ENCODE results near the gene CDK16. TPM values are rescaled to one million over a fixed set of nuclear protein-coding genes. Genes with fewer than 3 reads are reported as not detected.

CDK16 gene
- total RNA-seq, 2 experiments from 2014 or later, result 68.5 to 86.1 TPM

- Histone ChIP-seq H3K27ac (ENCODE audit: low read depth, low read length, poor library complexity, severe bottlenecking) (no peak overlapping the region), H3K36me3 (ENCODE audit: insufficient read depth, low read length) (peaks cover 62% of the 10 kb centered on the region), H3K4me2 (ENCODE audit: low read length) (no peak overlapping the region), H4K20me1 (ENCODE audit: insufficient read depth, low read length) (no peaks in the 10 kb centered on the region), H3K9me2 (ENCODE audit: insufficient read depth, low read length) (no peaks in the 10 kb centered on the region), H3K4me1 (ENCODE audit: insufficient read depth, low read length, poor library complexity, severe bottlenecking) (peaks cover 9% of the 10 kb centered on the region), H3K4me3 (ENCODE audit: low read depth, low read length, poor library complexity, severe bottlenecking) (no peak overlapping the region), H3K9me3 (ENCODE audit: low read length) (no peaks in the 10 kb centered on the region), H2AFZ (ENCODE audit: low read length) (no peak overlapping the region), H3K79me2 (ENCODE audit: insufficient read depth, low read depth, low read length) (peaks cover 8% of the 10 kb centered on the region)
- ChIA-PET POLR2A (no interaction called here), CTCF (ENCODE audit: unreplicated experiment) (no interaction called here)
- no TSS peak for BruUV-seq (replicated peaks)
- no peak for TF ChIP-seq EZH2phosphoT487 (IDR thresholded peaks at IDR 0.05; ENCODE audit: borderline replicate concordance, low read depth, low read length)
- no peak for TF ChIP-seq CTCF (conservative IDR thresholded peaks at IDR 0.05; ENCODE audit: low read length)
- intact Hi-C loops (cut with micrococcal nuclease; ENCODE audit: unreplicated experiment), result no loop called here
- no peak for DNase-seq (ENCODE audit: low spot score)
Measured at GRCh38 chrX:47229427-47229826, 10.9 kb downstream of the CDK16 start.

- Histone ChIP-seq H4K20me1 (ENCODE audit: insufficient read depth, low read length) (no peaks in the 10 kb centered on the region), H3K4me3 (ENCODE audit: low read depth, low read length, poor library complexity, severe bottlenecking) (no peak overlapping the region), H3K27ac (ENCODE audit: low read depth, low read length, poor library complexity, severe bottlenecking) (no peak overlapping the region), H3K79me2 (ENCODE audit: insufficient read depth, low read depth, low read length) (peaks cover 17% of the 10 kb centered on the region), H3K36me3 (ENCODE audit: insufficient read depth, low read length) (peaks cover 53% of the 10 kb centered on the region), H3K9me2 (ENCODE audit: insufficient read depth, low read length) (no peaks in the 10 kb centered on the region), H3K4me2 (ENCODE audit: low read length) (no peak overlapping the region), H3K9me3 (ENCODE audit: low read length) (no peaks in the 10 kb centered on the region), H2AFZ (ENCODE audit: low read length) (no peak overlapping the region), H3K4me1 (ENCODE audit: insufficient read depth, low read length, poor library complexity, severe bottlenecking) (peaks cover 17% of the 10 kb centered on the region)
- no TSS peak for BruUV-seq (replicated peaks)
- intact Hi-C loops (cut with micrococcal nuclease; ENCODE audit: unreplicated experiment), result no loop called here
- DNase-seq (ENCODE audit: low spot score), result no peak
- no peak for TF ChIP-seq CTCF (conservative IDR thresholded peaks at IDR 0.05; ENCODE audit: low read length)
- TF ChIP-seq EZH2phosphoT487 (IDR thresholded peaks at IDR 0.05; ENCODE audit: borderline replicate concordance, low read depth, low read length), result no peak
- POLR2A ChIA-PET, result no interaction called here
- CTCF ChIA-PET (ENCODE audit: unreplicated experiment), result no interaction called here
Measured at GRCh38 chrX:47230136-47230868, 11.8 kb downstream of the CDK16 start.

- POLR2A ChIA-PET, result no interaction called here
- no peaks in the 10 kb centered on the region for H3K9me3 ChIP-seq (ENCODE audit: low read length)
- H3K4me2 ChIP-seq (ENCODE audit: low read length), result no peak overlapping the region
- CTCF ChIA-PET (ENCODE audit: unreplicated experiment), result no interaction called here
- BruUV-seq (replicated peaks), result no TSS peak
- H3K79me2 ChIP-seq (ENCODE audit: insufficient read depth, low read depth, low read length), result peaks cover 25% of the 10 kb centered on the region
- peaks cover 17% of the 10 kb centered on the region for H3K4me1 ChIP-seq (ENCODE audit: insufficient read depth, low read length, poor library complexity, severe bottlenecking)
- H3K27ac ChIP-seq (ENCODE audit: low read depth, low read length, poor library complexity, severe bottlenecking), result peak overlapping the region; percentile 91
- H4K20me1 ChIP-seq (ENCODE audit: insufficient read depth, low read length), result no peaks in the 10 kb centered on the region
- intact Hi-C loops (cut with micrococcal nuclease; ENCODE audit: unreplicated experiment), result no loop called here
- TF ChIP-seq CTCF (conservative IDR thresholded peaks at IDR 0.05; ENCODE audit: low read length) (no peak), EZH2phosphoT487 (IDR thresholded peaks at IDR 0.05; ENCODE audit: borderline replicate concordance, low read depth, low read length) (no peak)
- DNase-seq (ENCODE audit: low spot score), result no peak
- peaks cover 45% of the 10 kb centered on the region for H3K36me3 ChIP-seq (ENCODE audit: insufficient read depth, low read length)
- no peak overlapping the region for H3K4me3 ChIP-seq (ENCODE audit: low read depth, low read length, poor library complexity, severe bottlenecking)
- no peaks in the 10 kb centered on the region for H3K9me2 ChIP-seq (ENCODE audit: insufficient read depth, low read length)
- H2AFZ ChIP-seq (ENCODE audit: low read length), result no peak overlapping the region
Measured at GRCh38 chrX:47231167-47231566, 12.7 kb downstream of the CDK16 start.
